OCI-LY7 (cell line): Measurements from ENCODE around the gene DISC1. TPM values are rescaled to one million over a fixed set of nuclear protein-coding genes. Genes with fewer than 3 reads are reported as not detected.
"Not testable (repeated sequence)": the region's sequence is repeated elsewhere in the genome, so short reads cannot be mapped to it uniquely, and the experiment has no call there.

ENCODE experiments used
- BruUV-seq: library from RNA; stranded (reverse); fragments of 400-500 nt; replicated peaks from 2 replicates; lab custom pipeline; 2021; lab: Mats Ljungman, UMichigan
- CTCF ChIA-PET: fragments of 300-600 bp; sonication (Branson Sonifier 250); formaldehyde crosslinking; loops from one replicate; lab custom pipeline; 2022; ENCODE audit warnings: antibody characterized with exemption; ENCODE audit not compliant: unreplicated experiment; lab: Charles Lee
- POLR2A ChIA-PET: fragments of 300-600 bp; sonication (Branson Sonifier 250); formaldehyde crosslinking; loops from one replicate; lab custom pipeline; 2022; ENCODE audit warnings: antibody characterized with exemption; lab: Charles Lee
- DNase-seq: peaks from one replicate; pipeline ENCODE4 v3.0.0-alpha.2; 2015; ENCODE audit warnings: low spot score
- H2AFZ ChIP-seq: fragments of 200-600 bp; sonication (generic), shearing (Covaris generic); 2 replicates; pipeline ENCODE4 v1.6.1; 2014; ENCODE audit warnings: mild to moderate bottlenecking, antibody characterized with exemption, low read length, moderate library complexity
- H3K27ac ChIP-seq: fragments of 200-600 bp; sonication (generic); 2 replicates; pipeline ENCODE4 v1.5.1; 2014; ENCODE audit warnings: mixed run types, low read depth, mild to moderate bottlenecking, moderate library complexity, low read length, inconsistent platforms; ENCODE audit not compliant: poor library complexity, severe bottlenecking
- H3K36me3 ChIP-seq: fragments of 200-600 bp; sonication (generic); 2 replicates; pipeline ENCODE4 v1.6.1; 2014; ENCODE audit warnings: mild to moderate bottlenecking, antibody characterized with exemption, low read length, moderate library complexity, mixed read lengths; ENCODE audit not compliant: insufficient read depth
- H3K4me1 ChIP-seq: fragments of 200-600 bp; sonication (generic); 2 replicates; pipeline ENCODE4 v1.5.1; 2014; ENCODE audit warnings: mild to moderate bottlenecking, low read length; ENCODE audit not compliant: insufficient read depth, poor library complexity, severe bottlenecking
- H3K4me2 ChIP-seq: fragments of 200-600 bp; sonication (generic); 2 replicates; pipeline ENCODE4 v1.6.1; 2014; ENCODE audit warnings: mild to moderate bottlenecking, low read length
- H3K4me3 ChIP-seq: fragments of 200-600 bp; sonication (generic); 2 replicates; pipeline ENCODE4 v1.5.1; 2014; ENCODE audit warnings: mild to moderate bottlenecking, low read depth, low read length; ENCODE audit not compliant: poor library complexity, severe bottlenecking
- H3K79me2 ChIP-seq: fragments of 200-600 bp; sonication (generic); 2 replicates; pipeline ENCODE4 v1.6.1; 2016; ENCODE audit warnings: low read depth, mild to moderate bottlenecking, low read length, moderate library complexity, mixed read lengths; ENCODE audit not compliant: insufficient read depth
- H3K9me2 ChIP-seq: fragments of 200-600 bp; sonication (generic); 2 replicates; pipeline ENCODE4 v1.6.1; 2016; ENCODE audit warnings: mild to moderate bottlenecking, low read length, mixed read lengths; ENCODE audit not compliant: insufficient read depth
- H3K9me3 ChIP-seq: fragments of 200-600 bp; sonication (generic); 2 replicates; pipeline ENCODE4 v1.6.1; 2014; ENCODE audit warnings: mild to moderate bottlenecking, mixed run types, low read length, mixed read lengths
- H4K20me1 ChIP-seq: fragments of 200-600 bp; sonication (generic); 2 replicates; pipeline ENCODE4 v1.6.1; 2014; ENCODE audit warnings: mild to moderate bottlenecking, antibody characterized with exemption, low read length, moderate library complexity, mixed read lengths; ENCODE audit not compliant: insufficient read depth
- EZH2phosphoT487 ChIP-seq: fragments of 200-600 bp; sonication (generic); IDR thresholded peaks from 2 replicates; pipeline ENCODE4 v1.6.1; 2018; ENCODE audit warnings: low read depth, borderline replicate concordance, mild to moderate bottlenecking, mixed run types, antibody characterized with exemption, low read length, moderate library complexity, mixed read lengths
- intact Hi-C: fragments of 100-400 bp; cut with micrococcal nuclease; formaldehyde crosslinking; loops from one replicate; pipeline ENCODE4 v1.10.0; 2022; ENCODE audit not compliant: unreplicated experiment
- total RNA-seq, 2 experiments: library from RNA; depleted of rRNA in 1 of 2; stranded (reverse); fragments of >200 nt in 1 of 2; shearing (Covaris generic) in 1 of 2; gene quantifications; 2 replicates each; pipeline ENCODE4 v1.2.3, GENCODE V29; 2014 to 2022
- TF ChIP-seq, protein P1 (sequence below): fragments of 200-600 bp; sonication (generic); conservative IDR thresholded peaks from 2 replicates; pipeline ENCODE4 v1.5.1; 2014; ENCODE audit warnings: mild to moderate bottlenecking, antibody characterized with exemption, low read length, moderate library complexity, mixed read lengths

Gene DISC1
- total RNA-seq, 2 experiments from 2014 or later = 0.91 TPM; not detected in 1

DNA sequence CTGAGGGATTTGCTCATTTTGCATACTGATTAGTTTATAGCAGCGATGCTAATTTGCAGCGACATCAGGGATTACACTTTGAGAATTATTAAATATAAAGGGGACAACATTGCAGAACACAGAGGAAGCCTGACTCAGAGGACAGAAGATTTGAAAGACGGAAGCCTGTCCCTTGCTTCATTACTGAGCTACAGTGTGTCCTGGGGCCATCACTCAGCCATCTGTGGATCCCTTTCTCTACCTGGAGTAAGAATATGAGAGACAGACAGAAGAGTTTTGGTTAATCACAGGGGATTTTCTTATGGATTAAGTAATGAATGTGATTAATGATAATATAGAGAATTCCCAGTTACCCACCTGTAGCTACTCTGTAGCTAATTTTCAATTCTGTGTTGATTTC lies 134.7 kb downstream of the DISC1 start:
- Histone ChIP-seq H3K9me2 (no peaks in the 10 kb centered on the region), H2AFZ (no peak overlapping the region), H3K9me3 (no peaks in the 10 kb centered on the region), H3K4me3 (no peak overlapping the region), H3K4me2 (no peak overlapping the region), H4K20me1 (no peaks in the 10 kb centered on the region), H3K79me2 (no peaks in the 10 kb centered on the region), H3K4me1 (no peaks in the 10 kb centered on the region), H3K27ac (no peak overlapping the region), H3K36me3 (no peaks in the 10 kb centered on the region)
- CTCF ChIA-PET = no interaction called here
- TF ChIP-seq, protein P1, sequence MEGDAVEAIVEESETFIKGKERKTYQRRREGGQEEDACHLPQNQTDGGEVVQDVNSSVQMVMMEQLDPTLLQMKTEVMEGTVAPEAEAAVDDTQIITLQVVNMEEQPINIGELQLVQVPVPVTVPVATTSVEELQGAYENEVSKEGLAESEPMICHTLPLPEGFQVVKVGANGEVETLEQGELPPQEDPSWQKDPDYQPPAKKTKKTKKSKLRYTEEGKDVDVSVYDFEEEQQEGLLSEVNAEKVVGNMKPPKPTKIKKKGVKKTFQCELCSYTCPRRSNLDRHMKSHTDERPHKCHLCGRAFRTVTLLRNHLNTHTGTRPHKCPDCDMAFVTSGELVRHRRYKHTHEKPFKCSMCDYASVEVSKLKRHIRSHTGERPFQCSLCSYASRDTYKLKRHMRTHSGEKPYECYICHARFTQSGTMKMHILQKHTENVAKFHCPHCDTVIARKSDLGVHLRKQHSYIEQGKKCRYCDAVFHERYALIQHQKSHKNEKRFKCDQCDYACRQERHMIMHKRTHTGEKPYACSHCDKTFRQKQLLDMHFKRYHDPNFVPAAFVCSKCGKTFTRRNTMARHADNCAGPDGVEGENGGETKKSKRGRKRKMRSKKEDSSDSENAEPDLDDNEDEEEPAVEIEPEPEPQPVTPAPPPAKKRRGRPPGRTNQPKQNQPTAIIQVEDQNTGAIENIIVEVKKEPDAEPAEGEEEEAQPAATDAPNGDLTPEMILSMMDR = no peak
- TF ChIP-seq EZH2phosphoT487 = no peak
- no peak for DNase-seq
- POLR2A ChIA-PET = no interaction called here
- intact Hi-C loops = no loop called here
- no TSS peak for BruUV-seq

DNA sequence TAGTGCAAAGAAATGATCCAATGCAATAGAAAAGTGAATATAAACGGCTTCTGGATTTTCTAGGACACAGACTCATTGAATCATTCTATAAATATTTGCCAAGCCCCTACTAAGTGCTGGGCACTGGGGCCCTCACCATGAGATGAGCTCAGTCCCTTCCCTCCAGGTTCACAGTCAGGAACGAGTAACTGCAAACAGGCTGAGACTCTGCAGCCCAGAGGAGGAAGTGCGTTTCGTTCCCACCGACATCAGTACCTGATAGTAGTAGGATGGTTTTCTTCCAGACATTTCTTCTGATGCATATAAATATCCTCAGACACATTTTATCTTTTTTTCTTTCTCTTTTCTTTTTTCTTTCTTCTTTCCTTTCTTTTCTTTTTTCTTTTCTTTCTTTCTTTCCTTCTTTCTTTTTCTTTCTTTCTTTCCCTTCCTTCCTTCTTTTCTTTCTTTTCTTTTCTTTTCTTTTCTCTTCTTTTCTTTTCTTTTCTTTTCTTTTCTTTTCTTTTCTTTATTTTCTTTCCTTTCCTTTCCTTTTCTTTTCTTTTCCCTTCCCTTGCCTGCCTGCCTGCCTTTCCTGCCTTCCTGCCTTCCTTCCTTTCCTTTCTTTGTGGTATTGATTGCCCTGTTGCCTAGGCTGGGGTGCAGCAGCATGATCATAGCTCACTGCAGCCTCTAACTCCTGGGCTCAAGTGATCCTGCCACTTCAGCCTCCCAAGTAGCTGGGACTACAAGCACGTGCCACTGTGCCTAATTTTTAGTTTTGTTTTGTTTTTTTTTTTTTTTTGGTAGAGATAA lies 135.4 kb downstream of the DISC1 start:
- H3K36me3 ChIP-seq = no peaks in the 10 kb centered on the region
- H3K9me2 ChIP-seq = no peaks in the 10 kb centered on the region
- no peaks in the 10 kb centered on the region for H3K9me3 ChIP-seq
- H3K4me3 ChIP-seq = no peak overlapping the region
- H4K20me1 ChIP-seq = no peaks in the 10 kb centered on the region
- H2AFZ ChIP-seq = no peak overlapping the region
- ChIA-PET POLR2A (no interaction called here), CTCF (no interaction called here)
- intact Hi-C loops = no loop called here
- H3K27ac ChIP-seq = no peak overlapping the region
- H3K79me2 ChIP-seq = no peaks in the 10 kb centered on the region
- DNase-seq = no peak
- H3K4me2 ChIP-seq = no peak overlapping the region
- no TSS peak for BruUV-seq
- no peak for TF ChIP-seq EZH2phosphoT487
- TF ChIP-seq, protein P1 = no peak
- H3K4me1 ChIP-seq = no peaks in the 10 kb centered on the region

DNA sequence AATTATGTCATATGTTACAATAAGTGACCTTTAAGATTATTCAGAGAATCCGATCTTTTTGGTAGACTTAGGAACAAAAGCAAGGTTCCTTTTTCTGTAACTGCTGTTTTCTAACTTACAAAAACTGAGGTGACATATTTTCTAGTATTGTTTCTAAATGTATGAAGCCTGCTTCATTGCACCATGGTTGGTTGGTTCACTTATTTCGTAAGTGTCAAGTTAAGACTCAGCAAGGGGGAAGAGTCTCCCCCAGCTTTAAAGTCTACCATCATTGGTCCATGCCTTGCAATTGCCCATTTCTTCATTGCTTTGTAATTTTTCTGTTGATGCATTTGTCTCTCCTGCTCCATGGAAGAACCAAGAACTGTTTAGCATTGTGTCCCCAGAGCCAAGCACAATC lies 136.9 kb downstream of the DISC1 start:
- intact Hi-C loops = no loop called here
- no peaks in the 10 kb centered on the region for H3K4me1 ChIP-seq
- no peaks in the 10 kb centered on the region for H3K79me2 ChIP-seq
- no peaks in the 10 kb centered on the region for H3K36me3 ChIP-seq
- H4K20me1 ChIP-seq = no peaks in the 10 kb centered on the region
- H3K4me2 ChIP-seq = no peak overlapping the region
- no peak for TF ChIP-seq EZH2phosphoT487
- TF ChIP-seq, protein P1 = no peak
- H3K4me3 ChIP-seq = no peak overlapping the region
- no peaks in the 10 kb centered on the region for H3K9me3 ChIP-seq
- ChIA-PET CTCF (no interaction called here), POLR2A (interaction anchor here (0.5 to 1.2 kb wide), 2 partner anchors 44 to 331 kb away, joined by 3 read pairs; no protein-coding TSS in a partner anchor)
- no peaks in the 10 kb centered on the region for H3K9me2 ChIP-seq
- DNase-seq = no peak
- no peak overlapping the region for H2AFZ ChIP-seq
- no TSS peak for BruUV-seq
- no peak overlapping the region for H3K27ac ChIP-seq

DNA sequence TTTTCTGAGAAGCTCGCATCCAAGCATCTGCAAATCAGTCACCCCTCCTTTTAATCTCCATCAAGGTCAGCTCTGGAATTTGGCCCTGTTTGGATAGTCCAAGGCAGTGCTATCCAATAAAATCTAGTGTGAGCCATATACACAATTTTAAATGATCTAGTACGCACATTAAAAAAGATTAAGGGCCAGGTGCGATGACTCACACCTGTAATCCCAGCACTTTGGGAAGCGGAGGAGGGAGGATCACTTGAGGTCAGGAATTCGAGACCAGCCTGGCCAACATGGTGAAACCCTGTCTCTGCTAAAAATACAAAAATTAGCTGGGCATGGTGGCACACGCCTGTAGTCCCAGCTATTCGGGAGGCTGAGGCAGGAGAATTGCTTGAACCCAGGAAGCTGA lies 139.2 kb downstream of the DISC1 start:
- H3K9me3 ChIP-seq, H3K79me2 ChIP-seq, POLR2A ChIA-PET, CTCF ChIA-PET, H3K4me3 ChIP-seq, H3K27ac ChIP-seq, BruUV-seq, DNase-seq, H3K9me2 ChIP-seq, H3K4me1 ChIP-seq, H3K4me2 ChIP-seq, H3K36me3 ChIP-seq, intact Hi-C loops, H4K20me1 ChIP-seq, H2AFZ ChIP-seq: not testable (repeated sequence)
